HepG2 (cell line): ENCODE measurements around the gene ERRFI1. TPM values are rescaled to one million over a fixed set of nuclear protein-coding genes. Genes with fewer than 3 reads are reported as not detected.

Experiments used
- CBFB ChIP-seq: sonication (generic); formaldehyde crosslinking; IDR thresholded peaks from 2 replicates; pipeline ENCODE4 v1.4.0; 2020; ENCODE audit warnings: missing genetic modification reagents
- EED ChIP-seq: sonication (generic); formaldehyde crosslinking; IDR thresholded peaks from 2 replicates; pipeline ENCODE4 v1.5.0; 2020; ENCODE audit warnings: mild to moderate bottlenecking, missing genetic modification reagents
- ERF ChIP-seq: IDR thresholded peaks from 2 replicates; pipeline ENCODE4 v1.6.1; 2018; ENCODE audit warnings: missing biosample characterization, missing genetic modification reagents
- FOXK2 ChIP-seq: fragments of 450-650 bp; IDR thresholded peaks from 2 replicates; pipeline ENCODE4 v1.6.1; 2016
- KDM4B ChIP-seq: sonication (generic); formaldehyde crosslinking; IDR thresholded peaks from 2 replicates; pipeline ENCODE4 v1.4.0; 2020; ENCODE audit warnings: missing genetic modification reagents
- KLF11 ChIP-seq: IDR thresholded peaks from 2 replicates; pipeline ENCODE4 v1.6.1; 2016; ENCODE audit warnings: missing compliant biosample characterization
- KLF13 ChIP-seq: sonication (generic); formaldehyde crosslinking; IDR thresholded peaks from 2 replicates; pipeline ENCODE4 v1.4.0; 2020; ENCODE audit warnings: mild to moderate bottlenecking, missing genetic modification reagents
- MIER2 ChIP-seq: IDR thresholded peaks from 2 replicates; pipeline ENCODE4 v1.6.1; 2016; ENCODE audit warnings: missing biosample characterization, missing genetic modification reagents
- PCBP1 ChIP-seq: fragments of 200-400 bp; formaldehyde crosslinking; IDR thresholded peaks from 2 replicates; pipeline ENCODE4 v1.6.1; 2017; ENCODE audit warnings: mild to moderate bottlenecking, low read depth, low read length, borderline replicate concordance
- SIN3B ChIP-seq: fragments of 150-350 bp; IDR thresholded peaks from 2 replicates; pipeline ENCODE4 v1.6.1; 2014; ENCODE audit warnings: low read length
- U2AF1 ChIP-seq: fragments of 200-400 bp; formaldehyde crosslinking; optimal IDR thresholded peaks from 2 replicates; pipeline ENCODE3; 2017; ENCODE audit warnings: mild to moderate bottlenecking, low read depth, low read length
- ZFP82 ChIP-seq: sonication (generic); formaldehyde crosslinking; IDR thresholded peaks from 2 replicates; pipeline ENCODE4 v1.5.1; 2020; ENCODE audit warnings: mild to moderate bottlenecking, missing genetic modification reagents, borderline replicate concordance
- ZNF230 ChIP-seq: sonication (generic); formaldehyde crosslinking; IDR thresholded peaks from 2 replicates; pipeline ENCODE4 v1.4.0; 2020; ENCODE audit warnings: mild to moderate bottlenecking, missing genetic modification reagents
- ZNF253 ChIP-seq: sonication (generic); formaldehyde crosslinking; IDR thresholded peaks from 2 replicates; pipeline ENCODE4 v1.8.0; 2022; ENCODE audit warnings: mild to moderate bottlenecking, missing genetic modification reagents, borderline replicate concordance
- ZNF431 ChIP-seq: sonication (generic); formaldehyde crosslinking; IDR thresholded peaks from 2 replicates; pipeline ENCODE4 v1.9.0; 2022; ENCODE audit warnings: missing genetic modification reagents, low read depth, mild to moderate bottlenecking, borderline replicate concordance
- ZNF510 ChIP-seq: sonication (generic); formaldehyde crosslinking; IDR thresholded peaks from 2 replicates; pipeline ENCODE4 v1.4.0; 2020; ENCODE audit warnings: low read depth, mild to moderate bottlenecking, missing genetic modification reagents
- ZNF558 ChIP-seq: sonication (generic); formaldehyde crosslinking; IDR thresholded peaks from 2 replicates; pipeline ENCODE4 v1.9.0; 2022; ENCODE audit warnings: mild to moderate bottlenecking, missing genetic modification reagents, borderline replicate concordance
- ZNF605 ChIP-seq: sonication (generic); formaldehyde crosslinking; IDR thresholded peaks from 2 replicates; pipeline ENCODE4 v1.8.0; 2022; ENCODE audit warnings: mild to moderate bottlenecking, missing genetic modification reagents
- ZNF724P ChIP-seq: sonication (generic); formaldehyde crosslinking; IDR thresholded peaks from 2 replicates; pipeline ENCODE4 v1.8.0; 2022; ENCODE audit warnings: missing genetic modification reagents, borderline replicate concordance
- polyA plus RNA-seq, 8 experiments: library from polyadenylated mRNA; depleted of rRNA in 3 of 8; stranded (reverse) in 7 of 8; unstranded in 1 of 8; fragments of >200 nt; fragmentation: Illumina TruSeq in 4 of 8; extraction: Trizol in 4 of 8; gene quantifications; 2 replicates each; pipeline versions ENCODE4 v1.2.1 to v1.2.3, GENCODE V29; 2011 to 2016; ENCODE audit warnings: low read depth in 4 of 8, missing spikeins in 1 of 8, mixed read lengths in 1 of 8; ENCODE audit not compliant: insufficient read depth in 1 of 8
- total RNA-seq, 5 experiments: library from RNA; depleted of rRNA; stranded (reverse); fragments of >200 nt; fragmentation: Illumina TruSeq; extraction: Trizol; gene quantifications; 2 replicates each; pipeline ENCODE4 v1.2.3, GENCODE V29; 2016; ENCODE audit warnings: low read depth in 1 of 5
- TF ChIP-seq, protein P1 (sequence below): sonication (generic); formaldehyde crosslinking; IDR thresholded peaks from 2 replicates; pipeline ENCODE4 v1.5.0; 2020; ENCODE audit warnings: mild to moderate bottlenecking, low read depth, missing genetic modification reagents, borderline replicate concordance
- TF ChIP-seq, protein P2 (sequence below): sonication (generic); formaldehyde crosslinking; IDR thresholded peaks from 2 replicates; pipeline ENCODE4 v1.5.0; 2020; ENCODE audit warnings: mild to moderate bottlenecking, missing genetic modification reagents, borderline replicate concordance
- TF ChIP-seq, protein P3 (sequence below): IDR thresholded peaks from 2 replicates; pipeline ENCODE4 v1.6.1; 2016; ENCODE audit warnings: low read depth, control low read depth
- TF ChIP-seq, protein P4 (sequence below): sonication (generic); formaldehyde crosslinking; IDR thresholded peaks from 2 replicates; pipeline ENCODE4 v1.5.1; 2020; ENCODE audit warnings: missing genetic modification reagents, mild to moderate bottlenecking, borderline replicate concordance
- TF ChIP-seq, protein P5 (sequence below): sonication (generic); formaldehyde crosslinking; IDR thresholded peaks from 2 replicates; pipeline ENCODE4 v1.8.1; 2023; ENCODE audit warnings: mild to moderate bottlenecking, moderate library complexity, missing genetic modification reagents

Gene ERRFI1
- total and polyA plus RNA-seq, 2 of the 13 experiments (the other 11 are each of a cell fraction or from before 2014, with no cell fraction given): 84.4 to 753 TPM

DNA sequence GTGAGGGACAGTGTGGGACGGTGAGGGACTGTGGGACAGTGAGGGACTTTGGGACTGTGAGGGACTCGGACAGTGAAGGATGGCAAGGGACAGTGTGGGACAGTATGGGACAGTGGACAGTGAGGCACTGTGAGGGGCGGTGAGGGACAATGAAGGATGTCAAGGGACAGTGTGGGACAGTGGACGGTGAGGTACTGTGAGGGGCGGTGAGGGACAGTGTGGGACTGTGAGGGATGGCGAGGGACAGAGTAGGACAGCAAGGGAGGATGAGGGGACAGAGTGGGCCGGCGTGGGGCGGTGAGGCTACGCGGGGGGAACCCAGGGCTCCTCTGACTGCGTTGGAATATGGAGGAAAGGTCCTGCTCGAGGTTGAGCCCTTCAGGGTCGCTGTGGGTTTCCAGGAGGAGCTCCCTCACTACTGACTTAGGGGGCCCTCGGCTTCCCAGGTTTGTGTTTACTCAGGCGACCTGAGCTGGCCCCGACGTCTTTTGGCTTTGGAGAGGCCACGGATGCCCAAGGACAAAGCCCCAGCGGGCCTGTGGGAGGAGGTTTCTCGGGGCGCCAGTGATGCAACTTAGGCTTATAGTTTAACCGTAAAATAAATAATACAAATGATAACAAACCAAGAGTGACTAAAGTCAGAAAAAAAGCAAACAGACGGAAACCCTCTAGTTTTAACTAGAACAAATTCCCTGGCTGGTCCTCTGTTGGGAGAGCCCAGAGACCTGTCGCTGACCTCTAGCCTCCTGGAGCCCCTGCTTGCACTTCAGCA lies 1.1 kb upstream of the ERRFI1 start (continued):
- TF ChIP-seq ZNF510 (CRISPR knock-in tag) (peak; percentile 40), ZNF230 (no peak), ERF (CRISPR knock-in tag) (peak; percentile 55; the same call in 1 of the 2 replicates), MIER2 (CRISPR knock-in tag) (no peak), FOXK2 (no peak), EED (CRISPR knock-in tag) (no peak; the same call in 1 of the 2 replicates), ZNF605 (peak; percentile 85), KLF13 (CRISPR knock-in tag) (no peak), ZFP82 (no peak), KLF11 (CRISPR knock-in tag) (no peak), SIN3B (no peak), PCBP1 (0 out of 2 replicates have a peak, but pooled peaks have one; percentile 9), U2AF1 (peak; percentile 22), ZNF558 (CRISPR knock-in tag) (no peak), CBFB (CRISPR knock-in tag) (peak; percentile 51; the same call in 1 of the 2 replicates), ZNF724P (CRISPR knock-in tag) (no peak), ZNF431 (CRISPR knock-in tag) (peak; percentile 66; the same call in 1 of the 2 replicates), KDM4B (no peak; the same call in 1 of the 2 replicates), ZNF253 (CRISPR knock-in tag) (no peak)
- TF ChIP-seq, protein P1, sequence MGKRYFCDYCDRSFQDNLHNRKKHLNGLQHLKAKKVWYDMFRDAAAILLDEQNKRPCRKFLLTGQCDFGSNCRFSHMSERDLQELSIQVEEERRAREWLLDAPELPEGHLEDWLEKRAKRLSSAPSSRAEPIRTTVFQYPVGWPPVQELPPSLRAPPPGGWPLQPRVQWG (CRISPR knock-in tag): no peak
- TF ChIP-seq, protein P2, sequence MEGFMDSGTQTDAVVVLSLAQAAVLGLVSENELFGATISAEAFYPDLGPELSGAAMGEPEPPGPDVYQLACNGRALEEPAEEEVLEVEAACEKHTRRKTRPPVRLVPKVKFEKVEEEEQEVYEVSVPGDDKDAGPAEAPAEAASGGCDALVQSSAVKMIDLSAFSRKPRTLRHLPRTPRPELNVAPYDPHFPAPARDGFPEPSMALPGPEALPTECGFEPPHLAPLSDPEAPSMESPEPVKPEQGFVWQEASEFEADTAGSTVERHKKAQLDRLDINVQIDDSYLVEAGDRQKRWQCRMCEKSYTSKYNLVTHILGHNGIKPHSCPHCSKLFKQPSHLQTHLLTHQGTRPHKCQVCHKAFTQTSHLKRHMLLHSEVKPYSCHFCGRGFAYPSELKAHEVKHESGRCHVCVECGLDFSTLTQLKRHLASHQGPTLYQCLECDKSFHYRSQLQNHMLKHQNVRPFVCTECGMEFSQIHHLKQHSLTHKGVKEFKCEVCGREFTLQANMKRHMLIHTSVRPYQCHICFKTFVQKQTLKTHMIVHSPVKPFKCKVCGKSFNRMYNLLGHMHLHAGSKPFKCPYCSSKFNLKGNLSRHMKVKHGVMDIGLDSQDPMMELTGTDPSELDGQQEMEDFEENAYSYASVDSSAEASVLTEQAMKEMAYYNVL (CRISPR knock-in tag): no peak
- TF ChIP-seq, protein P3, sequence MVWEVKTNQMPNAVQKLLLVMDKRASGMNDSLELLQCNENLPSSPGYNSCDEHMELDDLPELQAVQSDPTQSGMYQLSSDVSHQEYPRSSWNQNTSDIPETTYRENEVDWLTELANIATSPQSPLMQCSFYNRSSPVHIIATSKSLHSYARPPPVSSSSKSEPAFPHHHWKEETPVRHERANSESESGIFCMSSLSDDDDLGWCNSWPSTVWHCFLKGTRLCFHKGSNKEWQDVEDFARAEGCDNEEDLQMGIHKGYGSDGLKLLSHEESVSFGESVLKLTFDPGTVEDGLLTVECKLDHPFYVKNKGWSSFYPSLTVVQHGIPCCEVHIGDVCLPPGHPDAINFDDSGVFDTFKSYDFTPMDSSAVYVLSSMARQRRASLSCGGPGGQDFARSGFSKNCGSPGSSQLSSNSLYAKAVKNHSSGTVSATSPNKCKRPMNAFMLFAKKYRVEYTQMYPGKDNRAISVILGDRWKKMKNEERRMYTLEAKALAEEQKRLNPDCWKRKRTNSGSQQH (CRISPR knock-in tag): no peak; the same call in 1 of the 2 replicates
- TF ChIP-seq, protein P4, sequence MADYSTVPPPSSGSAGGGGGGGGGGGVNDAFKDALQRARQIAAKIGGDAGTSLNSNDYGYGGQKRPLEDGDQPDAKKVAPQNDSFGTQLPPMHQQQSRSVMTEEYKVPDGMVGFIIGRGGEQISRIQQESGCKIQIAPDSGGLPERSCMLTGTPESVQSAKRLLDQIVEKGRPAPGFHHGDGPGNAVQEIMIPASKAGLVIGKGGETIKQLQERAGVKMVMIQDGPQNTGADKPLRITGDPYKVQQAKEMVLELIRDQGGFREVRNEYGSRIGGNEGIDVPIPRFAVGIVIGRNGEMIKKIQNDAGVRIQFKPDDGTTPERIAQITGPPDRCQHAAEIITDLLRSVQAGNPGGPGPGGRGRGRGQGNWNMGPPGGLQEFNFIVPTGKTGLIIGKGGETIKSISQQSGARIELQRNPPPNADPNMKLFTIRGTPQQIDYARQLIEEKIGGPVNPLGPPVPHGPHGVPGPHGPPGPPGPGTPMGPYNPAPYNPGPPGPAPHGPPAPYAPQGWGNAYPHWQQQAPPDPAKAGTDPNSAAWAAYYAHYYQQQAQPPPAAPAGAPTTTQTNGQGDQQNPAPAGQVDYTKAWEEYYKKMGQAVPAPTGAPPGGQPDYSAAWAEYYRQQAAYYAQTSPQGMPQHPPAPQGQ (CRISPR knock-in tag): peak; percentile 94; the same call in 1 of the 2 replicates
- TF ChIP-seq, protein P5, sequence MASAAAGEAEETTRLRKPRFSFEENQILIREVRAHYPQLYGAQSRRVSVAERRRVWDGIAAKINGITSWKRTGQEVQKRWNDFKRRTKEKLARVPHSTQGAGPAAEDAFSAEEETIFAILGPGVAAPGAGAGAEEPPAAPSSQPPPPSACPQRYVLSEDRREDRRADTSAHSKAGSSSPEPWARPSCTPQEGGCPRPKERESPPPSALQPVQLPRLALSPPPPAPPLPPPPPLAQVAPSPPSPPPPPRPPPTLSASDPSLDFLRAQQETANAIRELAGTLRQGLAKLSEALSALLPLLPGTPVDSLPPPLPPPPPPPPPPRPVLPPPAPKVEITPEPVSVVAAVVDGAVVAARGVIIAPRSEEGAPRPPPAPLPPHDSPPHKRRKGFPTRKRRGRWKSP (CRISPR knock-in tag): peak; percentile 74
